Measurements from ENCODE around the gene PIGQ.

Gene PIGQ

GRCh38 chr16:534135-534534 lies 35.6 kb upstream of the PIGQ start:
- DNase-seq (ENCODE audit: low read depth) = no peak

GRCh38 chr16:534856-535445 lies 34.8 kb upstream of the PIGQ start:
- DNase-seq (ENCODE audit: low read depth) = no peak

GRCh38 chr16:535446-536405 lies 34.0 kb upstream of the PIGQ start:
- peak; percentile 51 for DNase-seq (ENCODE audit: low read depth)

GRCh38 chr16:536746-537145 lies 33.0 kb upstream of the PIGQ start:
- no peak for DNase-seq (ENCODE audit: low read depth)

- DNase-seq (ENCODE audit: low read depth) = no peak
Measured at GRCh38 chr16:537415-538335, 32.1 kb upstream of the PIGQ start.

- DNase-seq (ENCODE audit: low read depth) = no peak
Measured at GRCh38 chr16:539901-540530, 29.8 kb upstream of the PIGQ start.

GRCh38 chr16:540645-541340 lies 29.0 kb upstream of the PIGQ start:
- DNase-seq (ENCODE audit: low read depth) = no peak

- no peak for DNase-seq (ENCODE audit: low read depth)
Measured at GRCh38 chr16:543301-544164, 26.2 kb upstream of the PIGQ start.

GRCh38 chr16:544517-544916 lies 25.3 kb upstream of the PIGQ start:
- no peak for DNase-seq (ENCODE audit: low read depth)

- DNase-seq (ENCODE audit: low read depth) = no peak
Measured at GRCh38 chr16:546909-547770, 22.6 kb upstream of the PIGQ start.

- no peak for DNase-seq (ENCODE audit: low read depth)
Measured at GRCh38 chr16:548586-548985, 21.2 kb upstream of the PIGQ start.

GRCh38 chr16:549544-550263 lies 20.1 kb upstream of the PIGQ start:
- no peak for DNase-seq (ENCODE audit: low read depth)

GRCh38 chr16:551210-551609 lies 18.6 kb upstream of the PIGQ start:
- DNase-seq (ENCODE audit: low read depth) = no peak

- no peak for DNase-seq (ENCODE audit: low read depth)
Measured at GRCh38 chr16:552171-552570, 17.6 kb upstream of the PIGQ start.

- DNase-seq (ENCODE audit: low read depth) = no peak
Measured at GRCh38 chr16:553601-554296, 16.0 kb upstream of the PIGQ start.

GRCh38 chr16:554297-554621 lies 15.5 kb upstream of the PIGQ start:
- DNase-seq (ENCODE audit: low read depth) = no peak

GRCh38 chr16:554640-555365 lies 15.0 kb upstream of the PIGQ start:
- no peak for DNase-seq (ENCODE audit: low read depth)

Measured in HS-27A (cell line).